Measurements from ENCODE around the gene PPP1R9B. TPM values are rescaled to one million over a fixed set of nuclear protein-coding genes. Genes with fewer than 3 reads are reported as not detected.

PPP1R9B gene
- total RNA-seq, 2 donors from 2014 or later, result 24.1 to 34.6 TPM

- 58 to 79% methylated on average over 2 to 14 of the region's 14 CpGs for WGBS, 2 experiments (ENCODE audit: insufficient coverage in 1 of 2, insufficient read length in 1 of 2)
- peaks cover 1% of the 10 kb centered on the region for H3K36me3 Mint-ChIP-seq (ENCODE audit: low read depth)
- DNase-seq, result peak; percentile 69
- peaks cover 14% of the 10 kb centered on the region for H3K4me1 Mint-ChIP-seq
- no peak overlapping the region for H3K4me3 ChIP-seq (ENCODE audit: low read length)
- H3K9me3 Mint-ChIP-seq, result no peaks in the 10 kb centered on the region
- TF ChIP-seq, protein P1, sequence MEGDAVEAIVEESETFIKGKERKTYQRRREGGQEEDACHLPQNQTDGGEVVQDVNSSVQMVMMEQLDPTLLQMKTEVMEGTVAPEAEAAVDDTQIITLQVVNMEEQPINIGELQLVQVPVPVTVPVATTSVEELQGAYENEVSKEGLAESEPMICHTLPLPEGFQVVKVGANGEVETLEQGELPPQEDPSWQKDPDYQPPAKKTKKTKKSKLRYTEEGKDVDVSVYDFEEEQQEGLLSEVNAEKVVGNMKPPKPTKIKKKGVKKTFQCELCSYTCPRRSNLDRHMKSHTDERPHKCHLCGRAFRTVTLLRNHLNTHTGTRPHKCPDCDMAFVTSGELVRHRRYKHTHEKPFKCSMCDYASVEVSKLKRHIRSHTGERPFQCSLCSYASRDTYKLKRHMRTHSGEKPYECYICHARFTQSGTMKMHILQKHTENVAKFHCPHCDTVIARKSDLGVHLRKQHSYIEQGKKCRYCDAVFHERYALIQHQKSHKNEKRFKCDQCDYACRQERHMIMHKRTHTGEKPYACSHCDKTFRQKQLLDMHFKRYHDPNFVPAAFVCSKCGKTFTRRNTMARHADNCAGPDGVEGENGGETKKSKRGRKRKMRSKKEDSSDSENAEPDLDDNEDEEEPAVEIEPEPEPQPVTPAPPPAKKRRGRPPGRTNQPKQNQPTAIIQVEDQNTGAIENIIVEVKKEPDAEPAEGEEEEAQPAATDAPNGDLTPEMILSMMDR (conservative IDR thresholded peaks at IDR 0.05), result peak; percentile 16
- no peaks in the 10 kb centered on the region for H3K27me3 ChIP-seq (ENCODE audit: control insufficient read depth, insufficient read depth, low read length, poor library complexity, severe bottlenecking)
- no peaks in the 10 kb centered on the region for H3K9me3 ChIP-seq (ENCODE audit: control insufficient read depth, low read length)
- H3K36me3 ChIP-seq (ENCODE audit: control insufficient read depth, insufficient read depth, low read length), result peaks cover 5% of the 10 kb centered on the region
- no peak overlapping the region for H3K27ac Mint-ChIP-seq
- no peak overlapping the region for H3K4me3 Mint-ChIP-seq
- H3K27me3 Mint-ChIP-seq (ENCODE audit: insufficient read depth), result no peaks in the 10 kb centered on the region
- no peak overlapping the region for H3K9ac ChIP-seq (ENCODE audit: extremely low read depth, low read length, poor library complexity, severe bottlenecking)
- peak overlapping the region; percentile 77 for H3K27ac ChIP-seq (ENCODE audit: low read depth, low read length)
- H3K4me1 ChIP-seq (ENCODE audit: control insufficient read depth, insufficient read depth, low read length), result peaks cover 9% of the 10 kb centered on the region
Observed at GRCh38 chr17:50111673-50112655, 38.5 kb downstream of the PPP1R9B start.

GRCh38 chr17:50110591-50111349, 39.7 kb downstream of the PPP1R9B start:
- peaks cover 5% of the 10 kb centered on the region for H3K36me3 ChIP-seq (ENCODE audit: control insufficient read depth, insufficient read depth, low read length)
- H3K27me3 Mint-ChIP-seq (ENCODE audit: insufficient read depth), result no peaks in the 10 kb centered on the region
- H3K4me3 Mint-ChIP-seq, result no peak overlapping the region
- DNase-seq, result no peak
- H3K27ac ChIP-seq (ENCODE audit: low read depth, low read length), result peak overlapping the region; percentile 59
- no peak overlapping the region for H3K4me3 ChIP-seq (ENCODE audit: low read length)
- 93 to 97% methylated on average over 18 to 19 of the region's 19 CpGs for WGBS, 2 experiments (ENCODE audit: insufficient coverage in 1 of 2, insufficient read length in 1 of 2)
- no peaks in the 10 kb centered on the region for H3K9me3 Mint-ChIP-seq
- H3K4me1 Mint-ChIP-seq, result peaks cover 10% of the 10 kb centered on the region
- H3K4me1 ChIP-seq (ENCODE audit: control insufficient read depth, insufficient read depth, low read length), result peaks cover 9% of the 10 kb centered on the region
- H3K36me3 Mint-ChIP-seq (ENCODE audit: low read depth), result peaks cover 4% of the 10 kb centered on the region
- no peaks in the 10 kb centered on the region for H3K27me3 ChIP-seq (ENCODE audit: control insufficient read depth, insufficient read depth, low read length, poor library complexity, severe bottlenecking)
- no peaks in the 10 kb centered on the region for H3K9me3 ChIP-seq (ENCODE audit: control insufficient read depth, low read length)
- TF ChIP-seq, protein P1 (conservative IDR thresholded peaks at IDR 0.05), result no peak
- H3K9ac ChIP-seq (ENCODE audit: extremely low read depth, low read length, poor library complexity, severe bottlenecking), result no peak overlapping the region
- no peak overlapping the region for H3K27ac Mint-ChIP-seq

- peaks cover 5% of the 10 kb centered on the region for H3K4me1 Mint-ChIP-seq
- H3K27me3 Mint-ChIP-seq (ENCODE audit: insufficient read depth), result no peaks in the 10 kb centered on the region
- Histone ChIP-seq H3K27ac (ENCODE audit: low read depth, low read length) (no peak overlapping the region), H3K9ac (ENCODE audit: extremely low read depth, low read length, poor library complexity, severe bottlenecking) (no peak overlapping the region), H3K4me3 (ENCODE audit: low read length) (no peak overlapping the region), H3K4me1 (ENCODE audit: control insufficient read depth, insufficient read depth, low read length) (peaks cover 9% of the 10 kb centered on the region), H3K27me3 (ENCODE audit: control insufficient read depth, insufficient read depth, low read length, poor library complexity, severe bottlenecking) (no peaks in the 10 kb centered on the region), H3K36me3 (ENCODE audit: control insufficient read depth, insufficient read depth, low read length) (peaks cover 5% of the 10 kb centered on the region), H3K9me3 (ENCODE audit: control insufficient read depth, low read length) (no peaks in the 10 kb centered on the region)
- H3K9me3 Mint-ChIP-seq, result no peaks in the 10 kb centered on the region
- no peak for DNase-seq
- peaks cover 5% of the 10 kb centered on the region for H3K36me3 Mint-ChIP-seq (ENCODE audit: low read depth)
- TF ChIP-seq, protein P1 (conservative IDR thresholded peaks at IDR 0.05), result no peak
- H3K27ac Mint-ChIP-seq, result no peak overlapping the region
- H3K4me3 Mint-ChIP-seq, result no peak overlapping the region
- 93 to 94% methylated on average over 14 to 19 of the region's 19 CpGs for WGBS, 2 experiments (ENCODE audit: insufficient coverage in 1 of 2, insufficient read length in 1 of 2)
Observed at GRCh38 chr17:50109785-50110184, 40.7 kb downstream of the PPP1R9B start.
